Activated CD8-positive, alpha-beta memory T cell treated with anti-CD3 and anti-CD28 coated beads, Interleukin-2, amount 50 U/mL, for 1 hour (primary cell): ENCODE measurements around the gene NUP43.
A peak's percentile ranks its signal among the peaks of the same experiment; 100 is the strongest.
"Not testable (repeated sequence)": the region's sequence is repeated elsewhere in the genome, so short reads cannot be mapped to it uniquely, and the experiment has no call there.

ENCODE experiments used
- DNase-seq: peaks from one replicate; pipeline ENCODE4 v3.0.0-alpha.2; 2020; ENCODE audit errors: extremely low read depth

The NUP43 gene, protein sequence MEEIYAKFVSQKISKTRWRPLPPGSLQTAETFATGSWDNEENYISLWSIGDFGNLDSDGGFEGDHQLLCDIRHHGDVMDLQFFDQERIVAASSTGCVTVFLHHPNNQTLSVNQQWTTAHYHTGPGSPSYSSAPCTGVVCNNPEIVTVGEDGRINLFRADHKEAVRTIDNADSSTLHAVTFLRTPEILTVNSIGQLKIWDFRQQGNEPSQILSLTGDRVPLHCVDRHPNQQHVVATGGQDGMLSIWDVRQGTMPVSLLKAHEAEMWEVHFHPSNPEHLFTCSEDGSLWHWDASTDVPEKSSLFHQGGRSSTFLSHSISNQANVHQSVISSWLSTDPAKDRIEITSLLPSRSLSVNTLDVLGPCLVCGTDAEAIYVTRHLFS

DNA sequence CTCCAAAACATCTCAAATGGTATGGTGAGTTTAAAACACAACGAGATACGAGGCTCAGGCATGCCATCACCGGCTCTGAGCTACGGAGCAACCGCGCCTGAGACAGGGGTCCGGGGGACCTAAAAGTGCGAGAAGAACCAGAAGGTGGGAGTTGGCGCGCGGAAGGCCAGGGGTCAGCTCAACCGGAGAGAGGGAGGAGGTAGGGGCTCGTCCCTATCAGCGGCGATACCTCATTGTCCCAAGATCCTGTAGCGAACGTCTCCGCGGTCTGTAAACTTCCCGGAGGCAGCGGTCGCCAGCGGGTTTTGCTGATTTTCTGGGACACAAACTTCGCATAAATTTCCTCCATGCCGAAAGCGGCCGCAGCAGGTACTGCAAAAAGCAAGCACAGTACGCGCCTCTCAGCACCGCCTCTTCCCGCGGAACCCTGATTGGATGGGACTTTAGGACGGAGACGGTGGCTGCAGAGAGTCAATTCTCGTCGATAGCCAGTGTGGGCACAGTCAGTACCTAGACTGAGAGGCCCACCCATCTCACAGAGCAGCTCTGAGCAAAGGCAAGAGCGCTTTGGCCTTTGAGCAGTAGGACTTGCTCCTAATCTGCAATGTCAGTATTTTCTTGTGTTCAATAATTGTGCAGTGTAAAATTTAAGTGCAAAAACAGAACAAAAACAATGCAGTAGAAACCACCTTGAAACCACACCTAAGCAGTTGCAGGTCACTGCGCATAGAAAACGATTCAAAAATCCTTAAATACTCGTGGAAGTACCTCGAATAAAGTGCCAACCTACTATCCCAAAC, at the start of gene NUP43:
Gene NUP43 (minus strand): TSS at position 383 of the 800 bp plus-strand sequence. CDS start 34 bp downstream, at position 349.
- peak; percentile 83 for DNase-seq

DNA sequence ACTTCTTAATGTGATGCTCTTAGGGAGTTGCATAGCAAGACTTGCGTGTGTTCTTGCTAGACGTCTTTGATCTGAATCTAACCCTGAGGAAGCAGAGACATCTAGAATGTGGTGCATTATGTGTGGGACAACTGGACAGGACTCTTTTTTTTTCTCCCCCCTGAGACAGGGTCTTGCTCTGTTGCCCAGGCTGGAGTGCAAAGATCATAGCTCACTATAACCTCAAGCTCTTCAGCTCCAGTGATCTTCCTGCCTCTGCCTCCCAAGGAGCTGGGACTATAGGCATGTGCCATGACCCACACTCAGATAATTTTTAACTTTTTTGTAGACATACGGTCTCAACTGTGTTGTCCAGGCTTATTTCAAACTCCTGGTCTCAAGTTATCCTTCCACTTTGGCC, 37.2 kb upstream of the NUP43 start:
- DNase-seq = no peak

DNA sequence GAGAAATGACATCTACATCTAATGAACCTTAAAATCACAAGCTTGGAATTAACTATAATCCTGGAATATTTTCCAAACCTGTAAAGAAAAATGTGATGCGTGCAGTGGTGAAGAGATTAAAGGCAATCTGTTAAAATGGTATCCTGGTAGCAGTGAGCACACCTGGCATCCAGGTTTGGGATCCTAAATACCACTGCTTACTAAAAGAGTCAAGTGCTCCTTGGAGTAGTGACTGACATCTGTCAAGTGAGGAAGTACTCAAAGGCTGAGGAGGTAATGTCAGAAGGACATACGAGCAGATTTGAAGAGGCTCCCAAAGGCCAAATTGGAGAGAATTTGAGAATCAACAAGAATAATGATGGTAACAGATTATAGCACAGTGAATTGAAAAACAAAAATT, 36.0 kb upstream of the NUP43 start:
- DNase-seq = no peak

DNA sequence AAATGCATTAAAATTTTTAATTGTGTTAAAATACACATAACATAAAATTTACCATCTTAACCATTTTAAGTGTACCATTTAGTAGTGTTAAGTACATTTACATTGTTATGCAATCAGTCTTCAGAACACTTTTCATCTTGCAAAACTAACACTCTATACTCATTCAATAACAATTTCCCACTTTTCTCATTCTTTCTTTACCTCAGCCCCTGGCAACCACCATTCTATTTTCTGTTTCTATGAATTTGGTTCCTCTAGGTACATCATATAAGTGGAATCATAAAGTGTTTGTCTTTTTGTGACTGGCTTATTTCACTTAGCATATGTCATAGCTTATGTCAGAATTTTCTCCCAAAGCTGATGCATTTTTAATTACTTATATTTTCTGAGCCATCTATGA, 35.4 kb upstream of the NUP43 start:
- no peak for DNase-seq

DNA sequence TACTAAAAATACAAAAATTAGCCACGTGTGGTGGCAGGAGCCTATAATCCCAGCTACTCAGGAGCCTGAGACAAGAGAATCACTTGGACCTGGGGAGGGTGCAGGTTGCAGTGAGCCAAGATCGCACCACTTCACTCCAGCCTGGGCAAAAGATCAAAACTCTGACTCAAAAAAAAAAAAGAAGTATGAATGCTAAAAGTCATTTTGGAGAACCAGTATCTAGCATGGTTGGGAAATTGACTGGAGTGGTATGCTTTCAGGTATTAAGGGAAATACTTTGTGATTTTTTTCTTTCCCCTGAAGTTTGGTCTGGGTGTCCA, 33.3 kb upstream of the NUP43 start:
- DNase-seq = no peak

DNA sequence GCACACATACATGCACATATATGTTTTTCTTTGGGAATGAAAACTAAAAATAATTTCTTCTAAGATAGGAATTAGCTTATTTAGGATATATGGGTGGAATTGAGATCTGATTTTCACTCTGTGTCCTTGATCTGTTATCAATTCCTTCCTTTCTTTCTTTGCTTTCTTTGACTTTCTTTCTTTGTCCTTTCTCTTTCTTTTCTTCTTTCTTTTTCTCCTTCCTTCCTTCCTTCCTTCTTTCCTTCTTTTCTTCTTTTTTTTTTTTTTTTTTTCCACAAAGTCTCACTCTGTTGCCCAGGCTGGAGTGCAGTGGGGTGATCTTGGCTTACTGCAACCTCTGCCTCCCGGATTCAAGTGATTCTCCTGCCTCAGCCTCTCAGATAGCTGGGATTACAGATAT, 31.3 kb upstream of the NUP43 start:
- no peak for DNase-seq

DNA sequence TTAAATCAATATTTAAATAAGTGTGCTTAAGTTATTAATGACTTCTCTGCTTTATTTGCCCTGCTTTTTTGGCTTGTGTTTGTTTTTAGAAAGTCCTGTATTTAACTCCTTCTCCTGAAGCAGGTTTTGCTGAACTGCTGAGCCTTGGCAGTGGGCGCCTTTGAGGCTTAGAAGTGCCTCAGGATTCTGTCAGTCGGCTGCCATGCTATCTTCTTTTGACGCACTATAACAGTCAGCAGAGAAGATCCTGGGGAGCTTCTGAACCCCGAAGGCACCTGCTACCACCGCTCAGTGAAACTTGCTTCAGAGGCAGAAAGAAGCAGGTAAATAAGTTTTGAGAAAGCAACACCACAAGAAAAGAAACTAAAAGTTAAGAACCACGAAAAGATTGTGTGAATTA, 25.6 kb upstream of the NUP43 start:
- no peak for DNase-seq

DNA sequence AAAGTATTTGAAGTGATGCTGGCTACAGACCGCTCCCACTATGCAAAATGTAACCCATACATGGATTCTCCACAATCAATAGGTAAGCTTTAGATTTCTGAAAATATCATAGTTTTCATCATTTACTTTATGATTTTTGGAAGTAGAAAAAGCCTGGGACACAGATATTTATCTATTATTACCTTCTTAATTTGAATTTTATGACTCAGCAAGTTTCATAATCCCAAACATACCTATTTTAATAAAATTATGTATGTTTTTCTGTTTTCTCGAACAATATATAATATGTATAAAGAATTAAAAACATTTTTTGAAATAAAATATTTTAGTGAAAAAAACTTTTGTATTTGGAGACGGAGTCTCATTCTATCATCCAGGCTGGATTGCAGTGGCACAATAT, 24.9 kb upstream of the NUP43 start:
- DNase-seq = no peak

DNA sequence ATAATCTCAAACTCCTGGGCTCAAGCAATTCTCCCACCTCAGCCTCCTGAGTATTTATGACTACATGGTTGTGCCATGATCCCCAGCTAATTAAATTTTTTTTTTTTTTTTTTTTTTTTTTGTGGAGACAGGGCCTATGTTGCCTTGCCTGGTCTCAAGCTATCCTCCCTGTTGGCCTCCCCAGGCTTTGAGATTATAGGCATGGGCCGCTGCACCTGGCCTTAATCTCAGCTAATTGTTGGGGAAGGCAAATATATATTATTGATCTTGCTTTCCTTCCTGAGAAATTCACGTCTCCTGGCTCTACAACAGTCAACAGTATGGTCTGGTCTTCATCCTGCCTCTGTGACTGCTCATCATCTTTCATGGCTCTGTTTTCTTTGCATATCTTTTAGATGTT, 23.3 kb upstream of the NUP43 start:
- DNase-seq = no peak

DNA sequence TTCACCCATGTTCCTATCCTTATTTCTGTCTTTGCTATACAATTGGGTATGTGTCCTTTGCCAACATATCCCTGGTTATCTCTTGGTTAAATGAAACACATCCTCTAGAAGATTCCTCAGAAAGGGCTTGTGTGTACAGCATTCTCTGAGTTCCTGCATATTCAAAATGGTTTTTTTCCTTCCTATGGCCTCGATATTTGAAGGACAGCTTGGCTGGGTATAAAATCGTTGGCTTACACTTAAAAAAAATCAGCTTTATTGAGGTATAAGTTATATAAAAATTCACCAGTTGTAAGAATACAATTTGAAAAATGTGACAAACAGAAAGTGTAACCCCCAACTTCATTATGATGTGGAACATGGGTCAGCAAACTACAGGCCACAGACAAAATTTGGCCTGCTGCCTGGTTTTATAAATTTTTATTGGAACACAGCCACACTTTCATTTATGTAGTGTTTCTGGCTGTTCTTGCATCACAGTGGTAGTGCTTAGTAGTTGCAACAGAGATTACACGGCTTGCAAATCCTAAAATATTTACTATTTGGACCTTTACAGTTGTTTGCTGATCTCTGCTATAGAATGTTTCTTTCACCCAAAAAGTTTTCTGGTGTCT, 19.9 kb upstream of the NUP43 start:
- DNase-seq = no peak

DNA sequence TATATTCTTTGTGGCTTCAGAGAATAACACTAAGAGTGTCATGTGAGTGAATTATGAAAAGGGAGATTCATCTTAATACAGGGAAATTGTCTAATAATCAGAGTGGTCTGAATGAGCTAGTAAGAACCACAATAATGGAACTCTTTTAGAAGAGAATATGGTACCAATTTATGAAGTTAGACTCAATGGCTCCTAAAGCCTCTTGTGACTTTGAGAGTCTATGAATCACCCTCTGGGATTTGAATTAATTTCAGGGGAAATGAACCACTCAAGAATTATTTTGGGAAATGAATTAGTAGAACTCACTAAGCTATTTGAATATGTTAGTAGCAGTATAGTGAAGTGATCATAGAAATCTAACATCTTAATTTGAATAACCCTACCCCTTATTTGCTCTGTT, 17.5 kb upstream of the NUP43 start:
- no peak for DNase-seq

DNA sequence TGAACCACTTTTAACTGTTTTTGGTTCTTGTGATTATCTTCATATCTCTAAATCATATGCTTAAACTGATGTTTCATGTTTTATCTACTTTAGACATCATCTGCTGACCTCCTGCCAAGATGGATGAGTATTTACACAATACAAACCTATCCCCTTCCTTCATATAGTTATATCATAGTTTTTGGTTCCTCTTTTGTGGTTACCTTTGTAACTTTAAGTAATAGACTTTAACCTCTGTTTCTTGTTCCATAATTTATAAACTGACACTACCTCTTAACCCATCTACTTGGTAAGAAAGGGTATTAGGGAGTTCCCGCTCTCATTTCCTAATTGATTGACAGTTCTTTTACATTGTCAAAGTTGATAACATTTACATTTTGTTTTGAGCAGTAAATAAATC, 15.1 kb upstream of the NUP43 start:
- no peak for DNase-seq

DNA sequence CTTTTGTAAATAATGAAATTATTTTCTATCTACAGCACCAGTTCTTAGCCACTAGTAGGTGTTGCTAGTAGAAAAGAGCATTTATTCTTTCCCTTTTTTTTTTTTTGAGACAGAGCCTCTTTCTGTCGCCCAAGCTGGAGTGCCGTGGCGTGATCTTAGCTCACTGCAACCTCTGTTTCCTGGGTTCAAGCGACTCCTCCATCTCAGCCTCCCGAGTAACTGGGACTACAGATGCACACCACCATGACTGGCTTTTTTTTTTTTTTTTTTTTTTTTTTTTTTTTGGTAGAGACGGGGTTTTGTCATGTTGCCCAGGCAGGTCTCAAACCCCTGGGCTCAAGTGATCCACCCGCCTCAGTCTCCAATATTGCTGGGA, 9.9 kb upstream of the NUP43 start:
- DNase-seq = no peak

DNA sequence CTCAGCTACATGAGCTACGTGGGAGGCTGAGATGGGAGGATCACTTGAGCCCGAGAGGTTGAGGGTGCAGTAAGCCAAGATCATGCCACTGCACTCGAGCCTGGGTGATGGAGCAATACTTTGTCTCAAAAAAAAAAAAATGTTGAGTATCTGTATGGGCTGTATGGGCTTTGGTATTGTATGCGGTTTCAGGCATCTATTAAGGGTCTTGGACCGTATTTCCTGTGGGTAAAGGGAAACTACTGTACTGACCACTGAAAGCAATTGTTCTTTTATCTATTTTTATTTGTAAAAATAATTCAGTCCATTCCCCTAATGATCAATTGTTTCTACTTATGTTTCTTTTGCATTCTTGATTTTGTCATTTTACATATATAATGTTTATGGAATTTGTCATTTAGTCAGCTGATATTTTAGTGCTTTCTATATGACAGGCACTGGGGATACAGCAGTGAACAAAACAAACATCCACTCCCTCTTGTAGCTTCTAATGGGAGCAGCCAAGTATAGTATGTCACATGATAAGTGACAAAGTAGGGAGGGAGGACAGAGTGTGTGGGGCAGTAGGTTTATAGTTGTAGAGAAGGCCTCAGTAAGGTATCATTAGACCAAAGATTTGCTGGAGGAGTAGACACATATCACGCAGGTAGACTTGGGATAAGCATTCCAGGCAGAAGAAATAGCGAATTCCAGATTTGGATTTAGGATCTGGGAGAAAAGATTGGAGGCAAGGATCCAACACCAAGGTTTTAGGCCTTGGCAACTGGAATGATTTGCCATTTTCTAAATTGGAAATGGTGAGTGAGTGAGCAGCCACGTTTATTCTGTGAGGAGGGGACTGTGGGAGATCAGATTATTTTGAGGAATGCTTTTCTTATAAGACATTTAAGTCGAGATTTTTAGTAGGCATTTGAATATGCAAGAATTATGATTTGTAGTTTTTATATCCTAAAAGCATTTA, 9.3 kb upstream of the NUP43 start:
- DNase-seq = no peak

DNA sequence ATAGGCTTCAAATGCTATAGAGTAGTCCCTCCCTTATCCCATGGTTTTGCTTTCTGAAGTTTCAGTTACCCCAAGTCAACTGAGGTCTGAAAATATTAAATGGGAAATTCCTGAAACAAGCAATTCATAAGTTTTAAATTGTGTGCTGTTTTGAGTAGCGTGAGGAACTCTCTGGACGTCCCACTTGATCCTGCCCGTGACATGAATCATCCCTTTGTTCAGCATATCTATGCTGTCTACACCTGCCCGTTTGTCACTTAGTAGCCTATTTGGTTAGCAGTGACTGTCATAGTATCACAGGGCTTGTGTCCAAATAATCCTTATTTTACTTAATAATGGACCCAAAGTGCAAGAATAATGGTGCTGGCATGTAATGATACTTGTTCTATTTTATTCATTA, 8.2 kb upstream of the NUP43 start:
- DNase-seq = no peak

DNA sequence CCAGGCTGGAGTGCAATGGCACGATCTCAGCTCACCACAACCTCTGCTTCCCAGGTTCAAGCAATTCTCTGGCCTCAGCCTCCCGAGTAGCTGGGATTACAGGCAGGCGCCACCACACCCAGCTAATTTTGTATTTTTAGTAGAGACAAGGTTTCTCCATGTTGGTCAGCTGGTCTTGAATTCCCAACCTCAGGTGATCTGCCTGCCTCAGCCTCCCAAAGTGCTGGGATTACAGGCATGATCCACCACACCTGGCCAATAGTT, 7.0 kb upstream of the NUP43 start:
- not testable (repeated sequence) for DNase-seq

DNA sequence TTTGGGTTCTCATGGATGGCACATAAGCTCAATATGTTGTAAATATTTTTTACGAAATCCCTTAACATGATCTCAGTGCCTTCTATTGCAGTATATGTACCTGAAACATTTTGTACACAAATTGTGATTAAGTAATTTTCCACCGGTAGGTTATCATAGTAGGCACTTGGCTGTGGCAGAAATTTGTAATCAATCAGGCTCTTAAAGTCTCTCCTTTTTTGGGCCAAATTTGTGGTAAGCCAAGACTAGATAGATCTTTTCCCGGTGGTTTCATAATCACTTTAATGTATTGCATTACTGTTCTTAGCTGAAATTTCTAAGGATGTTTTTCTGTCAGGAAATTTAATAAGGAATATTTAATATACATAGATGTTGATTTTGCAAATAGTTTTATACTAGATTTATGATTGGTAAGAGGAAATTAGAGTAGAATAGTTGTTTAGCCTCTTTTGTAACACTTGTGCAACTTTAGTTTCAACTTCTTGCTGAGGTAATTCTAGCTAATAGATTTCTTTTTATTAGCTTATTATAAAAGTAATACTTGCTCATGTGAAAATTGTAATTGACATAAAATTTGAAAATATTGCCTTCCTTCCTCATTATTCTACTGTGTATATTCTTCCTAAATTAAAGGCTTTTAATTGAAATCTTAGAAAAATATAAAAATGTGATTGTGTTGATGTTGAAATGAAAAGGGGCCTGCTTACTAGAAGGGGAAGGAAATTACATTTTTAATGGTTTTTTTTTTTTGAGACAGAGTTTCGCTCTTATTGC, 6.5 kb upstream of the NUP43 start:
- no peak for DNase-seq

DNA sequence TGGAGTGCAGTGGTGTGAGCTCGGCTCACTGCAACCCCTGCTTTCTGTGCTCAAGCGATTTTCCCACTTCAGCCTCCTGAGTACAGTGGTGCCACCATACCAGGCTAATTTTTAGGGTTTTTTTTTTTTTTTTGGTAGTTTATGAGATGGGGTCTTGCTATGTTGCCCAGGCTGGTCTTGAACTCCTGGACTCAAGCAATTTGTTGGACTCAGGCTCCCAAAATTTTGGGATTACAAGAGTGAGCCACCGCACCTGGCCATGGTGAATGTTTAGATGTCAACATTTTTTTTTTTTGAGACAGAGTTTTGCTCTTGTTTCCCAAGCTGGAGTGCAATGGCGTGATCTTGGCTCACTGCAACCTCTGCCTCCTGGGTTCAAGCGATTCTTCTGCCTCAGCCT, 5.6 kb upstream of the NUP43 start:
- DNase-seq = not testable (repeated sequence)

DNA sequence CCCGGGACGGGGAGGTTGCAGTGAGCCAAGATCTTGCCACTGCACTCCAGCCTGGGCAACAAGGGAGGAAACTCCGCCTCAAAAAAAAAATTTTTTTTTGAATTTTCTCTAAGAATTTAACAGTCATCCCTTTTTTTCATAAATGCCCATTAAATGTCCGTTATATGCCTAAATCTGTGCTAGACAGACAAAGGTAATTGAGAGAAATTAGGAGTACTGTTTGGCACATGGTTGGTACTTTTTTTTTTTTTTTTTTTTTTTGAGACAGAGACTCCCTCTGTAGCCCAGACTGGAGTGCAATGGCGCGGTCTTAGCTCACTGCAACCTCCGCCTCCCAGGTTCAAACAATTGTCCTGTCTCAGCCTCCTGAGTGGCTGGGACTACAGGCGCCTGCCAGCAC, 4.9 kb upstream of the NUP43 start:
- DNase-seq = no peak

DNA sequence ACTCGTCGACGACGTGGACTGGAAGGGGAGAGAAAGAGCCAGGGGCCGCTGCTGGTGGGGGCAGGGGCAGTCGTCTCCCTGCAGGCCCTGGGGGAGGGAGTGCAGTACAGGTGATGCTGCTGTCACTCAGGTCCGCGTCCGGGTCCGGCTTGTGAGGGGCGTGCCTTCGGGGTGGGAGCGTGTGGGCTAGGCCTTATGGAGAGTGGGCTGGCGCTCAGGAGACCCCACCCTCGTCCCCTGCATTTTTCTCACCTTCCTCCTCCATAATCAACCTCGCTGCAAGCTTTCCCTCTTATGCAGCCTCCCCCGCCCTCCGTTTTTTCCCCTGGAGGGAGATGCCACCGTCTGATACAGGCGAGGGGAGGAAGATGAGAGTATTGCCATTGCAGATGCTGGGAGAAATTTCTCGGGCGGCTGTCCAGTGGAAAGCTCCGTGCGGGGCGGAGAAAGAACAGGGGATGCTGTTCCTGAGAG, 3.8 kb upstream of the NUP43 start:
- peak; percentile 9 for DNase-seq

DNA sequence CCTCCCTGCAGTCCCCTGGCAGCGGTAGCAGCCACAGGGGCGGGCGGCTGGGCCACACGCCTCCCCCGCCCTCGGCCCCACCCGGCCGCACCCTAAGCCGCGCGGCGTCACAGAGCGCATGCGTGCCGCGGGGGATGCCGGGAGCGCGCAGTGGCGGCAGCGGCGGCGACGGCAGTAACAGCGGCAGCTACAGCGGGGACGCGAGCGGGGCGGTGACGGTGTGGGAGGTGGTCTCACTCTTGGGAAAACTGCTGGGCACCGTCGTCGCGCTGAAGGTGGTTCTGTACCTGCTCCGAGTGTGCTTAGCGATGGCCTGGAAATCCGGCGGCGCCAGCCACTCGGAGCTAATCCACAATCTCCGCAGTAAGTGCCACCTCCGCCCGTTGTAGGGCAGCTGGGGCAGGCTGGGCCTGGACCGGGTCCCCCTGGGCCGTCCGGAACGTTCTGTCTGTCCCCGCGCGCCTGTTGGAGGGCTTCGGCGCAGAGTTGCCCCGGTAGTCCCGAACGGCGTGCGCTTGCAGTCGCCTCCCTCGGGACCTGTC, 3.3 kb upstream of the NUP43 start, which contains the start of gene PCMT1:
Gene PCMT1 (plus strand): TSS at position 148 of the 542 bp plus-strand sequence. CDS start 161 bp downstream, at position 309.
- peak; percentile 56 for DNase-seq
